Stimulated activated CD8-positive, alpha-beta memory T cell treated with anti-CD3 and anti-CD28 coated beads, Interleukin-4, amount 100 ng/mL, for 1 hour (primary cell): ENCODE measurements around the gene ARL8B.

Experiments
- DNase-seq, 2 donors: peaks; one replicate each; pipeline ENCODE4 v3.0.0-alpha.2; 2020; ENCODE audit warnings: low read depth in 2 of 2, low spot score in 1 of 2

The ARL8B gene

DNA sequence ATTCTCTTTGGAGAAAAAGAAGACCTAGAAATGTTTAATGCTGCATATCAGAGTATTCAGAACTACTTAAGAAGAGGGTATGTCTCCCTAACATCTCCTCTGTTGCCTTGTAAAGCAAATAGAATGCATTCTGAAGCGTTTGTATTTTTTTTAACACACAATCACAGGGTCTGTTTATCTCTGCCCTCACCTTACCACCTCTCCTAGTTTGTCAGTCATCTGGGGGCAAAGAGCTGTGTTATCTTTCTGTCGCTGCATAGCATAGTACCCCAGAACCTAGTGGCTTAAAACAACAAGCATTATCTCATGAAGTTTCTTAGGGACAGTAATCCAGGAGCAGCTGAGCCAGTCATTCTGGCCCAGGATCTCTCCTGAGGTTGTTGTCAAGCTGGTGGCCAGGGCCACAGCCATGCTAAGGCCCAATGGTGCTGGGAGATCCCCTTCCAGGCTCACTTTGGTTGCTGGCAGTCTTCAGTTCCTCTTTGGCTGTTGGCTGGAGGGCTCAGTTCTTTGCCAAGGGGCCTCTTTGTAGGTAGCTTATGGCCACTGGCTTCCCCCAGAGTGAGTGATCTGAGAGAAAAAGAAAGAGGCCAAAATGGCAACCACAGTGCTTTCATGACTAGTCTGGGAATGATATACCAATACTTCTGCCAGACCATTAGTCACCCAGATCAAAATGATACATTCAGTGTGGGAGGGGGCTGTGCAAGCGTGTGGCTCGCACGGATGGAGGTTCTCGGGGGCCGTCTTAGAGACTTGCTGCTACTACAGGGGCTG lies 83.3 kb downstream of the ARL8B start:
- DNase-seq = no peak

DNA sequence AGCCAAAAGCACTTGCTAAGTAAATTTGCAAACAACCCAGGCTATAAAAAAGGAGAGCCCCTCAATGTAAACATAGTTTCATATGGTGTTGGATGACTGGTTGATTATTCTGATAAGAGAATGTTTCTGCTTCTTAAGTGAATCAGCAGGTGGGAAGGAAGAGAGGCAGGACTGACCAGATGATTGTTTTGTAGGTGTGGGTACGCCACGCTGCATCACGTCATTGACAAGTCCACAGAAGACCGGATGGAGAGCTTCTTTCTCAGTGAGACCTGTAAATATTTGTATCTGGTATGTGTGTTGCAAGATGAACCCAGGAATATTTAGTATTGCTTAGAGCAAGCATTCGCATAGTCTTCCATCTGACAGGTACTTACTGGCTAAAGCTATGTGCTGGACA lies 88.8 kb downstream of the ARL8B start:
- no peak for DNase-seq

DNA sequence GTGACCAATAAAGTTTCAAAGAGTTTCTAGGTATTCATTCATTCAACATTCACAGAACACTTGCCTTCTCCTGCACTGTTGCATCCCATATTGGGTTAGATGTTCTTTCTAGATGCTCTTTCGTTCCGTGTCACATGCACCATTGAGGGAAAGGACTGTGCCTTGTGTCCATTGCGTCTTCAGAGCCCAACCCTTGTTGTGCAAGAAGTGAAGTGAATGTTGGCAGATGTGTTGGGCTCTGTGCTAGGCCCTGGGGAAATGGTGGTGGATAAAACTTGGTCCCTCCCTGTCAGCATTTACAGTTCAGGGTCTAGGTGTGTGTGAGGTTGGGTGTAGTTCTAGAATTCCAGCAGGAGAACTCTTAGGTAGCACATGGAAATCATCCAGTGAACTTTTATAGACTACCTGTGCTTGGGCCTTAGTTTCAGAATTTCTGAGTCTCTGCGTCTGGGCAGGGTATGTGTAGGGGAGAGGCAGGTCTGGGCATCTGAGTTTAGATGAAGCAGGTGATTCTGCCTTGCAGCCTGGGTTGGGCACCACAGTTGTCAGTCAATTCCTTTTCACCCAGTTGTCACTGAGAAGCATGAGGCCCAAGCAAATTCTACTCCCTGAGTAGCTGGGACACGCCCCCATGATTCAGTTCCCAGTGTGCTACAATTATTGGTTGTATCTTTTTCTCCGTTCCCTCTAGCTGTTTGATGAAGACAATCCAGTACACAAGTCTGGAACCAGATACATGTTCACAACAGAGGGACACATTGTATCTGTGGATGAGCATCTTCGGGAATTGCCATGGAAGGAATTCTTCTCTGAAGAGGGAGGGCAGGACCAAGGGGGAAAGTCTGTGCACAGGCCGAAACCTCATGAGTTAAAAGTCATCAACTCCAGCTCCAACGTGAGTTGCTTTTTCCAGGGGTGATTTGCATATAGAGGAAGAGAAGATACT lies 90.8 kb downstream of the ARL8B start:
- DNase-seq = no peak

DNA sequence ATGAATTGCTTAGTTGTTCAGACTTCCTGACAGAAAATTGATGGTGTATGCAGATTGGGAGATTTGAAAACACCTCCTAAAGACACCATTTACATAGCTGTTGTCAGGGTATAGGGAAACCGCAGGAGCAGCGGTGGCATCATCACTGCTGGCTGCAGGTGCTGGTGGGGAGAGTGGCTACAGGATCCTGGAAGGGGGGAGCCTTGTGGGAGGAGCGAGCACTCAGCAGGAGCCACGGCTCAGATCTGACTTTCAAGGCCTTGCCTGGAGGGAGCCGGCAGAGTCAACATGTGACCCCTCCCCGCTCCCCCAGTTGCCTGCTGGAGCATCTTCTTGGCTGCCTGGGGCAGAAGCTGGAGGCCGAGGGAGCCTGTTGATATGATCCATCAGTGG lies 91.5 kb downstream of the ARL8B start:
- no peak for DNase-seq

DNA sequence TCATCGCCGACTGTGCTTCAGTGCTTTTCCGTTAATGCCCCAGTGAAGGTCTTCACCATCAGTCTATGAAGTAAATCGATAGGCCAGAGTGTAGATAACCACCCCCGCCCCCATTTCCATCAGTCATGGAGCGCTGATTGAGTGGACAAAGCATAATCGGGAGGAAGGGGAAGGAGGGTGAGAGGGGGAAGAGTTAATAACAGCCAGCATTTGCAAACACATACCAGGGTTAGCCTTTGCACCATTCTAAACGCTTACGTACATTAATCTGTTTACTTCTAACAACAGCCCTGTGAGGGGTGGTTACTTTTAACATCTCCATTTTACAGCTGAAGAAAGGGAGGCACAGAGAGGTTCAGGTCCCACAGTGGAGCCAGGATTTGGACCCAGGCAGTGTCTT lies 92.3 kb downstream of the ARL8B start:
- no peak for DNase-seq

DNA sequence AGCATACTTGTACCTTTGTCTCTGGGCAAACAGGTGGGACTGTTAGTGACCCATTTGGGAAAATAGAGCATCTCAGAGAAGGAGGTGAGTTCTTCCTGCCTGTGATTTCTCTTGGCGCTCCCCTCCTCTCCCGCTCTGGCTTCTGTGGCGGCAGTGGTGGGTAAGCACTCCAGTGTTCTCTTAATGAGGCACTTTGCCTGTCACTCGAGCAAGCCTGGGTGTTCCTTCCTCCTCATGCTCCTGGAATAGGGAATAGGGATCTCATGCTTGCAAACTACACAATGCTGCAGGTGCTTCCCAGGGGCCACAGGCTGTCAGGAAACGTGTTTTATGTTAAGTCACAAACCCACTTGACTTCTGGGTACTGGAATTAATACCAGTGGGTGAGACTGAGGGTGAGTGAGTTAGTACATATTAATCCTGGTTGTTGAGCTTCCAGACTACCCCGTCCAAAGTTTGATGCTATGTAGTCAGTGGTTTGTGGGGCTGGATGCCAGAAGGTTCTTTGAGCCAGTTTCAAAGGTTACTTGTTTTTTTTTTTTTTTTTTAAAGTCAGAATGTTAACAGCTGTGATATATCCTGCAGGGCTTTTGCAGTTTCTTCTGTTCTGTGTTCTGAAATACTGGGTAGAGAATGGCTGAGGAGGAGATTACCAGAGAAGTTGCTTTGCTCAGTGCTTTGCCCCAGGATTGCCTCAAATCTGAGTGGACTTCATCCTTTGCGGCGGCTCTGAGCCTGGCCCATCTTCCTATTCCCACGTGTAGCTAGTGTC lies 95.9 kb downstream of the ARL8B start:
- DNase-seq = no peak

DNA sequence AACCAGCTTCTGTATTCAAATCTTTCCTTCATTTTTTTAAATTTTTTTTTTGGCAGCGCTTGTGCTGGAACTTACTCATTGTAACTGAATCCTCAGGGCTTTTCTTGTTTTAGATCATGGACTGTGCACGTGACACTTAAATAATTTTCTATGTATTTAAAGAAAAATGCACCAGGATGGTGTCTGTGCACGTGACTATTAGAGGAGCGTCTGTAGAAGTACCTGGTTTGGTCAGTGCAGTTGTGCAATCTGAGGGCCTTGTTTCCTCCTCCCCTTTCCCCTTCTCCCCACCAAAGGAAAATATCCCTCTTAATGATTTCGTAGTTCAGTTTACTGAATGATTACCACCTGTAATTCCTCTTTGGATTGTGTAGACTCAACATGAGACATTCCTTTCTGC lies 96.7 kb downstream of the ARL8B start:
- DNase-seq = no peak

DNA sequence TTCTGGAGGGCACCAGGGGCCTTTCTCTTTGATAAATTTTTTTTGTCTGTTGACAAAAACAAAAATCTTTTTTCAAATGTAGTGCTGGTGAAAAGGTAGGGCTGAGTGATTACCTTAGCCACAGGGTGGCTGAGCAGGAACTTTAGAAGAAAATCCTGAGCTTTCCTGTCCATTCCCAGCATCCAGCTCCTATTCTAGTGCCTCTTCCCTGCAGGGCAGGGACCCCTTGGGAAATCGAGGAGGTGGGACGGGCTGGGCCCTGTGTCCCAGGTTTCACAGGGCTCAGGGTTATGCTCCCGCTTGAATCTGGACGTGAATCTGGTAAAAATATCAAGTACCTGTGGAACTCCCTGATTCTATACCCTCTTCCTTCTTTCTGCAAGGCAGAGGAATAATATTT lies 97.1 kb downstream of the ARL8B start:
- DNase-seq = no peak

DNA sequence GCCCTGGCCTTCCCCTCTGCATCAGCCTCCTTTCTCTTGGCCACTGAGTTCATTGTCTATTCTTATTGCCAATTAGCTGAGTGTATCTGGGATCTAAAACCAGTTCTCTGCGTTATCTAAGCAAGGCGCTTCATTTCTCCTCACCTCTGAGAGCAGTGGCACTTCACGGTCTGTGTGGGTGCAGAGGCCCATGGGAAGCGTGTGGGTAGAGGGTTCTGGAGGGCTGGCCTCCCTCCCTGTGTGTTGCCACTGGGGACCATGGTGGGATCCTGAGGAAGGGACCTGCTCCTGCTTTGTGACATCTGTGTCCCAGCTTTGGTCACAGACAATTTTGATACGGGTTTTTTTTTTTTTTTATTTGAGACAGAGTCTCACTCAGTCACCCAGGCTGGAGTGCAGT lies 98.1 kb downstream of the ARL8B start:
- DNase-seq = no peak

DNA sequence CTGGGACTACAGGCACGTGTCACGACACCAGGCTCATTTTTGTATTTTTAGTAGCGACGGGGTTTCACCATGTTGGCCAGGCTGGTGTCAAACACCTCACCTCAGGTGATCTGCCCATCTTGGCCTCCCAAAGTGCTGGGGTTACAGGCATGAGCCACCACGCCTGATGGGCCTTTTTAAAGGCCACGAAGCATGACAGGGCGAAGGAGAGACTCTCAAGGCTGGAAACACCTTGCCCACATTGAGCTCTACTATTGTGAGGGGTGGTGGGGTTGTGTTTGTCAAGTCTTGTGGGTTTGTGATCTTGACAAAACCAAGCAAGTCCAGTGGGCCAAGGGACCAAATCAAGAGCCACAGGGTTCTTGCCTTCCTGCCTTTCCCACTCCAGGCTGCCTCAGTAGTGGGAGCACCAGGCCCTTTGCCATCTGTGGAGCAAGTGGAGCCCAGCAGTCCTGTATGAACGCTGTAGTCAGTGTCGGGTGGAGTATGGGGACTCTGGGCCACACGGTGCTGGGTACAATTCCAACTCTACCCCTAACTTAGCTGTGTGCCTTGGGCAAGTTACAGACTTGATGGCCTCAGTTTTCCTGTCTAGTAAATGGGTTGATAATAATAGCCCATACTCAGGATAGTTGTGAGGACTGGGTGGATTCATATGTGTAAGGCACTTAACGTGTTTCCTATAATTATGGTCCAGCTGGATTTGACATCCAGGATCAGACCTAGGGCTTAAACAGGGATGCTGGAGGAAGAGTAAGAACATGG lies 98.8 kb downstream of the ARL8B start:
- no peak for DNase-seq

DNA sequence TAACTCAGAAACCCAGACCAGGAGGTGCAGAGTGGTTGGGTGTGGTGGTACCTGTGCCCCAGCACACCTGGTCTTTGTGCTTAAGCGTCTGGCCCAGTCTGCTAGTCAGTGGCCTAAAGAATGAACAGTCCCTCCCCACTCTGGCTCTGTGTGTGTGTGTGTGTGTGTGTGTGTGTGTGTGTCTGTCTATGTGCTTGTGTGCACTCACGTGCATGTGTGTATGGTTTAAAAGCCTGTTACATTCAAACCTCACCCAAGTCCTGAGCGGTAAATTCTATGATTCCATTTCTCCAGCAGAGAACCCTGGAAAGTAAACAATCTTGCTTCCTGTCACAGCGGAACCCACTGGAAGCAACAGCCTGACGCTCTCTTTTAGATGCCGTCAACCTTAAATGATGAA lies 99.6 kb downstream of the ARL8B start:
- no peak for DNase-seq

DNA sequence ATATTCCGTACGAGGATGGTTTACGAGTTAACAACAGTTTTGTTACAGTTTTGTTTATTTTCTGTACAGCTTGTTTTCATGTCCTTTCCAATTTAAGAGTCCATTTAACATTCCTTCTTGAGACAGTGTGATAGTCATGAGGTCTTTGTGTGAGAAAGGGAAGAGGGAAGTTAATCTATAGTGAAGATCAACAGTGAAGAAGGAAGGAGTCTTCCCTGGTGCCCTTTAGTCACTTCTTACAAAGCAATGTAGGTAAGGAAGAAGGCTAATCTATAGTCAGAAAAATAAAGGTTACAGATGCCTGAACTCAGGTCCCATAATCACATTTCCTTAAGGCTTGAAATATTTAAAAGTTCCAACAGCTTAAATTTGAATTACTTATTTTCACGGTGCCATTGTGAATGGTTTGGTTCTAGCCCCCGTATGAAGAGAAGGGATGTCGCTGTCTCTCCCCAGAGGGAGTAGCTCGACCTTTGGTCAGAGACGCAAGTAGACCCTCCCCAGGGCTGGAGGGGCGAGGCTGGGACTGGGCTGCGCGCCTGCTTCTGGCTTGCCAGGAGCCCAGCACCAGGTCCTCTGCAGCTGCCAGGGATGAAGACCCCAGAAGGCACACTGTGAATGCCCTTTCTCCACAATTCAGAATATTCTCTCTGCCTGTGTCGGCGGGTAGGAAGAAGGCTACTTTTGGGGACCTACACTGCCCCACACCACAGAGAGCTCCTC lies 100.4 kb downstream of the ARL8B start:
- DNase-seq = no peak

DNA sequence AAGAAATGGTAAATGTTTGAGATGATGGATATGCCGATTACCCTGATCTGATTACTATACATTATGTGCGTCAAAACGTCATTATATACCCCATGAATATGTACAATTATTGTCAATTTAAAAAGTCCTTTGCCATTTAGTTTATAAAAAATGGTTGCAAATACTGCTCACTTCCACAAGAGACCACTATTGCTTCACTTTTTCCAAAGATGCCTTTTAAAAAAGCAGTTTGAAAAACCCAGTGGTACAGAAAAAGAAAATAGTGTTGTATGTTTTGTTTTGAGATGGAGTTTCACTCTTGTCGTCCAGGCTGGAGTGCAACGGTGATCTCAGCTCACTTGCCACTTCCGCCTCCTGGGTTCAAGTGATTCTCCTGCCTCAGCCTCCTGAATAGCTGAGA lies 104.7 kb downstream of the ARL8B start:
- DNase-seq = no peak

DNA sequence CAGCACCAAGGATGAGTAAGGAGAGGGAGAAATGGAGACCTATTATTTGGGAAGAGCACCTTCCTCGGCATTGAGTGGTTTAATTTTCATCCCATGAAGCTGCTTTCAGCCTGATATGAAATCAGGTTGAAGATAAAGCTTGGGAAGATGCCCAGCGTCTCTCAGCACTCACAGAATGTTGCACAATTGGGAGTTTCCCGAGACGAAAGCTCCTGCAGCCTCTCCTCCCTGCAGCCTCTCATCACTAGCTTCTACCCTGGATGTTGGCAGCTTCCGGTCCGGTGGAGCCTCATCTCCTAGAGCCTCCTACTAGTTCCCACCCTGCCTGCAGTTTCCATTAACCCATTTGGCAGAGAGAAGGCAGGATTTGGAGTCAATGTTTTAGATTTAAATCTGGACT lies 105.7 kb downstream of the ARL8B start:
- no peak for DNase-seq

DNA sequence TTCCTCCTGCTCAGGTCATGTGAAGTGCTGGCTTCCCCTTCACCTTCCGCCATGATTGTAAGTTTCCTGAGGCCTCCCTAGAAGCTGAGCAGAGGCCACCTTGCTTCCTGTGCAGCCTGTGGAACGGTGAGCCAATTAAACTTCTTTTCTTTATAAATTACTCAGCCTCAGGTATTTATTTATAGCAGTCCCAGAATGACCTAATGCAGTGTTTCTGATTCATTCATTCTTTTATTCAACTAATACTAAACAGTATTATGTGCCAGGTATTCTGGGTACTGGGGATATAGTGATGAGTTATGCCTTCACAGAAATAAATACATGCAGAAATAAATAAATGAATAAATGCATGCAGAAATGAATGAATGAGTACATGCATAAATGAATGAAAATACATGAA lies 107.3 kb downstream of the ARL8B start:
- DNase-seq = no peak
